Epithelial cell of proximal tubule (primary cell): ENCODE measurements around the gene HSBP1. TPM values are rescaled to one million over a fixed set of nuclear protein-coding genes. Genes with fewer than 3 reads are reported as not detected.
A peak's percentile ranks its signal among the peaks of the same experiment; 100 is the strongest.

Experiments used
- DNase-seq: peaks from one replicate; pipeline ENCODE4 v3.0.0-alpha.2; 2011; ENCODE audit warnings: low read depth
- H3K4me3 ChIP-seq: 2 replicates; pipeline ENCODE4 v1.5.1; 2011; ENCODE audit warnings: low read depth, mild to moderate bottlenecking, low read length
- CTCF ChIP-seq: conservative IDR thresholded peaks from 2 replicates; pipeline ENCODE4 v1.5.1; 2012; ENCODE audit warnings: low read depth, mild to moderate bottlenecking, low read length
- total RNA-seq: library from RNA; depleted of rRNA; stranded (reverse); fragments of >200 nt; gene quantifications from 2 replicates; pipeline ENCODE4 v1.2.3, GENCODE V29; 2015

Gene HSBP1
- total RNA-seq = 80.5 and 119 TPM in 2 replicates

GRCh38 chr16:83807710-83808572 lies at the start of gene HSBP1:
Gene HSBP1 (plus strand): TSS chr16:83807978. CDS start chr16:83808077, 99 bp downstream.
- TF ChIP-seq CTCF = no peak
- DNase-seq = no peak
- H3K4me3 ChIP-seq = peak within 1 kb of the TSS; percentile 80

- no peak for DNase-seq
- no peak for TF ChIP-seq CTCF
- no peak overlapping the region for H3K4me3 ChIP-seq
These were observed 45.4 kb upstream of the HSBP1 start for GRCh38 chr16:83762141-83762991.

- TF ChIP-seq CTCF = no peak
- H3K4me3 ChIP-seq = no peak overlapping the region
- DNase-seq = no peak
These were observed 44.8 kb upstream of the HSBP1 start for GRCh38 chr16:83762992-83763358.

- no peak for TF ChIP-seq CTCF
- no peak overlapping the region for H3K4me3 ChIP-seq
- DNase-seq = no peak
These were observed 38.8 kb upstream of the HSBP1 start for GRCh38 chr16:83768986-83769385.

GRCh38 chr16:83769397-83770008 lies 38.3 kb upstream of the HSBP1 start:
- no peak for DNase-seq
- TF ChIP-seq CTCF = no peak
- H3K4me3 ChIP-seq = no peak overlapping the region

- no peak for TF ChIP-seq CTCF
- no peak overlapping the region for H3K4me3 ChIP-seq
- peak; percentile 12 for DNase-seq
These were observed 36.4 kb upstream of the HSBP1 start for GRCh38 chr16:83771306-83771942.
